HCT116 (cell line): ENCODE results near the gene PM20D2. TPM values are rescaled to one million over a fixed set of nuclear protein-coding genes. Genes with fewer than 3 reads are reported as not detected.

ENCODE experiments used
- ATAC-seq: fragments of 200-7000 bp; cut with Tn5 transposase; 2 replicates; pipeline ENCODE4 v1.9.1; 2020; ENCODE audit warnings: mild to moderate bottlenecking, moderate library complexity
- BruUV-seq: library from RNA; stranded (reverse); fragments of 400-500 nt; replicated peaks from 2 replicates; lab custom pipeline; 2021; lab: Mats Ljungman, UMichigan
- CTCF ChIA-PET: fragments of 300-600 bp; sonication (Branson Sonifier 250); formaldehyde crosslinking; loops from one replicate; lab custom pipeline; 2021; ENCODE audit warnings: antibody characterized with exemption; lab: Charles Lee
- POLR2A ChIA-PET: fragments of 300-600, 350-600 bp; sonication (Branson Sonifier 250); formaldehyde crosslinking; loops from one replicate; lab custom pipeline; 2021; ENCODE audit warnings: antibody characterized with exemption; lab: Charles Lee
- RAD21 ChIA-PET, 2 experiments: fragments of 300-600 bp; sonication (Branson Sonifier 250); formaldehyde crosslinking; loops; one replicate each; lab custom pipeline; 2023; ENCODE audit warnings: low total read pairs in 2 of 2; ENCODE audit not compliant: uncharacterized antibody in 2 of 2, unreplicated experiment in 2 of 2, low non-redundant PET in 1 of 2; lab: Charles Lee
- DNase-seq: peaks from one replicate; pipeline ENCODE4 v3.0.0-alpha.2; 2010; ENCODE audit warnings: low read depth, low spot score
- H2AFZ ChIP-seq: fragments of 200-600 bp; shearing (Covaris generic), sonication (generic); 2 replicates; pipeline ENCODE4 v1.6.1; 2017; ENCODE audit warnings: low read depth, mixed run types, mixed read lengths, antibody characterized with exemption, low read length; ENCODE audit not compliant: poor library complexity, severe bottlenecking
- H3K27ac ChIP-seq: 2 replicates; pipeline ENCODE4 v1.5.1; 2012; ENCODE audit warnings: low read depth, low read length
- H3K27me3 ChIP-seq: fragments of 200-600 bp; sonication (generic); 2 replicates; pipeline ENCODE4 v1.6.1; 2016; ENCODE audit warnings: mixed run types, low read length, mixed read lengths; ENCODE audit not compliant: insufficient read depth
- H3K36me3 ChIP-seq, 2 experiments: fragments of 200-500 bp in 1 of 2; fragments of 200-600 bp in 1 of 2; sonication (Bioruptor generic) in 1 of 2; sonication (generic) in 1 of 2; 2 replicates each; pipeline versions ENCODE4 v1.5.1 to v1.6.1; 2014 to 2016; ENCODE audit warnings: low read length in 2 of 2, inconsistent platforms in 1 of 2, mixed read lengths in 1 of 2, mixed run types in 1 of 2; ENCODE audit not compliant: insufficient read depth in 2 of 2, control insufficient read depth in 1 of 2
- H3K4me1 ChIP-seq, 2 experiments: fragments of 200-600 bp in 1 of 2; sonication (generic) in 1 of 2; 2 replicates each; pipeline versions ENCODE4 v1.5.1 to v1.6.1; 2012 to 2017; ENCODE audit warnings: low read length in 2 of 2, inconsistent platforms in 1 of 2, mild to moderate bottlenecking in 1 of 2, mixed read lengths in 1 of 2, mixed run types in 1 of 2, moderate library complexity in 1 of 2; ENCODE audit not compliant: insufficient read depth in 2 of 2, control insufficient read depth in 1 of 2
- H3K4me2 ChIP-seq: fragments of 200-600 bp; sonication (generic); 2 replicates; pipeline ENCODE4 v1.6.1; 2017; ENCODE audit warnings: mixed run types, low read length, mixed read lengths
- H3K4me3 ChIP-seq, 2 experiments: fragments of 200-600 bp in 1 of 2; sonication (generic) in 1 of 2; replicated peaks in 1 of 2; 2 replicates each; pipeline ENCODE4 v1.5.1; 2011 to 2016; ENCODE audit warnings: low read length in 2 of 2, control low read depth in 1 of 2, low read depth in 1 of 2, mild to moderate bottlenecking in 1 of 2, mixed read lengths in 1 of 2, mixed run types in 1 of 2
- H3K79me2 ChIP-seq: fragments of 200-600 bp; sonication (generic); 2 replicates; pipeline ENCODE4 v1.6.1; 2017; ENCODE audit warnings: mild to moderate bottlenecking, mixed run types, low read length, moderate library complexity, mixed read lengths; ENCODE audit not compliant: insufficient read depth
- H3K9ac ChIP-seq: fragments of 200-600 bp; sonication (generic); 2 replicates; pipeline ENCODE4 v1.6.1; 2016; ENCODE audit warnings: low read length, mixed read lengths
- H3K9me2 ChIP-seq: fragments of 200-600 bp; sonication (generic), shearing (Covaris generic); 2 replicates; pipeline ENCODE4 v1.6.1; 2017; ENCODE audit warnings: mixed run types, mild to moderate bottlenecking, moderate library complexity; ENCODE audit not compliant: insufficient read depth
- H3K9me3 ChIP-seq, 2 experiments: fragments of 200-500 bp in 1 of 2; fragments of 200-600 bp in 1 of 2; sonication (Bioruptor generic) in 1 of 2; sonication (generic) in 1 of 2; 2 replicates each; pipeline ENCODE4 v1.6.1; 2014 to 2017; ENCODE audit warnings: low read length in 2 of 2, mixed read lengths in 2 of 2, inconsistent platforms in 1 of 2, low read depth in 1 of 2, mild to moderate bottlenecking in 1 of 2, mixed run types in 1 of 2, moderate library complexity in 1 of 2; ENCODE audit not compliant: control insufficient read depth in 1 of 2, insufficient read depth in 1 of 2
- H4K20me1 ChIP-seq: fragments of 200-600 bp; sonication (generic), shearing (Covaris generic); 2 replicates; pipeline ENCODE4 v1.6.1; 2017; ENCODE audit warnings: mixed run types, mild to moderate bottlenecking, moderate library complexity; ENCODE audit not compliant: insufficient read depth
- CBX3 ChIP-seq: IDR thresholded peaks from 2 replicates; pipeline ENCODE4 v1.6.1; 2012; ENCODE audit warnings: low read depth
- CTCF ChIP-seq, 3 experiments: fragments of 200-600 bp in 1 of 3; sonication (generic) in 1 of 3; IDR thresholded peaks in 2 of 3; conservative IDR thresholded peaks in 1 of 3; 2 replicates each; pipeline ENCODE4 v1.5.1; 2012 to 2017; ENCODE audit warnings: low read depth in 2 of 3, low read length in 2 of 3, antibody characterized with exemption in 1 of 3, borderline replicate concordance in 1 of 3, control low read depth in 1 of 3, mild to moderate bottlenecking in 1 of 3, mixed read lengths in 1 of 3, mixed run types in 1 of 3, moderate library complexity in 1 of 3; ENCODE audit not compliant: insufficient read depth in 1 of 3
- ELF1 ChIP-seq: IDR thresholded peaks from 2 replicates; pipeline ENCODE4 v1.6.1; 2012; ENCODE audit warnings: low read depth, borderline replicate concordance
- EZH2 ChIP-seq: fragments of 200-600 bp; sonication (generic); IDR thresholded peaks from 2 replicates; pipeline ENCODE4 v1.6.1; 2017; ENCODE audit warnings: antibody characterized with exemption, mixed run types
- FOSL1 ChIP-seq: IDR thresholded peaks from 2 replicates; pipeline ENCODE4 v1.6.1; 2012; ENCODE audit warnings: low read depth
- JUND ChIP-seq: IDR thresholded peaks from 2 replicates; pipeline ENCODE4 v1.6.1; 2012
- POLR2AphosphoS5 ChIP-seq: IDR thresholded peaks from 2 replicates; pipeline ENCODE4 v1.6.1; 2011; ENCODE audit warnings: mild to moderate bottlenecking, low read depth, low read length, moderate library complexity
- RAD21 ChIP-seq: IDR thresholded peaks from 2 replicates; pipeline ENCODE4 v1.6.1; 2012; ENCODE audit warnings: low read depth, mild to moderate bottlenecking
- ZFX ChIP-seq: fragments of 450-650 bp; IDR thresholded peaks from 2 replicates; pipeline ENCODE4 v1.6.1; 2017
- intact Hi-C: fragments of 100-400 bp; cut with micrococcal nuclease; formaldehyde crosslinking; loops from 2 replicates; pipeline ENCODE4 v1.10.0; 2022
- total RNA-seq: library from RNA; stranded (reverse); gene quantifications from one replicate; pipeline ENCODE4 v1.2.1, GENCODE V29; 2021; ENCODE audit not compliant: unreplicated experiment
- TF ChIP-seq, protein P1 (sequence below): IDR thresholded peaks from 2 replicates; pipeline ENCODE4 v1.6.1; 2012

The PM20D2 gene
- total RNA-seq, 1 experiment from 2014 or later, result 29.2 TPM

DNA sequence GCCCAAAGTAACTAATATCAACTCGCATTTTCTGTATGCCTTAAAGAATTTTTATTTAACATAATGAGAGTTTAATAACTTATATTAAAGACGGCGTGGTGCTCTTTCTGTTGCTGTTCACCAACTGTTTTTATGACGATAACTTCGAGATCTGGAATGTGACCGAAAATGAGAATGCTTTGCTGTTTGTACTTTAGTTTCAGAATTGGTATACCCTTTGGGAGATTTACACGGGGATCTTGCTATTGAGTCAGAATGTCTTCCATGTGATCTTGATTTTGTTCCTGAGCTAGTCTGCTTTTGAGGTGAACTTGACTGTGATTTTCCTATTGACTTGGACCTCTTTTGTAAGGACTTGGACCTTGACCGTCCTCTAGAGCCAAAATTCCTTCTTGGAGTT is 47.4 kb upstream of the PM20D2 start:
- BruUV-seq, result no TSS peak
- H3K4me1 ChIP-seq, result peaks cover 0 to 5% of the 10 kb centered on the region in 2 experiments; a peak in 1 of 4 replicates

More for the DNA sequence above, 47.4 kb upstream of the PM20D2 start:
- Histone ChIP-seq H3K4me3 (no peak overlapping the region), H3K9me2 (no peaks in the 10 kb centered on the region), H4K20me1 (no peaks in the 10 kb centered on the region; the same call in 1 of the 2 replicates), H3K9ac (no peak overlapping the region), H3K27me3 (no peaks in the 10 kb centered on the region), H3K4me2 (no peak overlapping the region), H3K9me3 (no peaks in the 10 kb centered on the region), H3K36me3 (no peaks in the 10 kb centered on the region), H3K79me2 (no peaks in the 10 kb centered on the region), H2AFZ (no peak overlapping the region), H3K27ac (no peak overlapping the region)
- CTCF ChIA-PET, result interaction anchor here (0.7 kb wide), 1 partner anchor 19 kb away, joined by 3 read pairs; no protein-coding TSS in a partner anchor
- RAD21 ChIA-PET, result no interaction called here
- no peak for ATAC-seq
- intact Hi-C loops, result no loop called here
- DNase-seq, result no peak
- POLR2A ChIA-PET, result no interaction called here
- TF ChIP-seq JUND (no peak), ZFX (no peak), CTCF (IDR thresholded peaks at IDR 0.05 in 2 of 3, conservative IDR thresholded peaks at IDR 0.05 in 1 of 3; ENCODE audit: borderline replicate concordance in 1 of 3, insufficient read depth in 1 of 3, low read depth in 2 of 3, low read length in 2 of 3) (no peak), CBX3 (no peak), POLR2AphosphoS5 (no peak), ELF1 (no peak), RAD21 (no peak), FOSL1 (no peak), EZH2 (no peak)
- TF ChIP-seq, protein P1, sequence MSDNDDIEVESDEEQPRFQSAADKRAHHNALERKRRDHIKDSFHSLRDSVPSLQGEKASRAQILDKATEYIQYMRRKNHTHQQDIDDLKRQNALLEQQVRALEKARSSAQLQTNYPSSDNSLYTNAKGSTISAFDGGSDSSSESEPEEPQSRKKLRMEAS, result no peak
